Endothelial cell of umbilical vein (primary cell): ENCODE measurements around the gene CMIP.

Experiments
- EZH2 ChIP-seq: IDR thresholded peaks from 2 replicates; pipeline ENCODE4 v1.6.1; 2012; ENCODE audit warnings: borderline replicate concordance, low read depth, mild to moderate bottlenecking, moderate library complexity, low read length, inconsistent platforms; ENCODE audit not compliant: severe bottlenecking
- FOS ChIP-seq: IDR thresholded peaks from 2 replicates; pipeline ENCODE4 v1.6.1; 2011; ENCODE audit warnings: mild to moderate bottlenecking, low read length, moderate library complexity, borderline replicate concordance; ENCODE audit not compliant: insufficient read depth
- GATA2 ChIP-seq: IDR thresholded peaks from 2 replicates; pipeline ENCODE4 v1.7.0; 2011; ENCODE audit warnings: low read depth, mild to moderate bottlenecking, moderate library complexity, mixed read lengths, low read length; ENCODE audit not compliant: insufficient read length, insufficient read depth
- JUN ChIP-seq: IDR thresholded peaks from 2 replicates; pipeline ENCODE4 v1.6.1; 2011; ENCODE audit warnings: borderline replicate concordance, low read depth; ENCODE audit not compliant: insufficient read length, insufficient read depth
- MYC ChIP-seq: IDR thresholded peaks from one replicate; pipeline ENCODE4 v1.6.1; 2011; ENCODE audit warnings: mild to moderate bottlenecking, low read depth, low read length
- POLR2A ChIP-seq: IDR thresholded peaks from 2 replicates; pipeline ENCODE4 v1.6.1; 2012; ENCODE audit warnings: low read depth, mild to moderate bottlenecking, control low read depth, low read length
- POLR2AphosphoS5 ChIP-seq: IDR thresholded peaks from 2 replicates; pipeline ENCODE4 v1.6.1; 2012; ENCODE audit warnings: low read depth, mild to moderate bottlenecking, control low read depth, low read length, moderate library complexity; ENCODE audit not compliant: insufficient read depth
- TF ChIP-seq, protein P1 (sequence below), 2 donors: IDR thresholded peaks; 1 replicate in 1 of 2; 2 replicates in 1 of 2; pipeline ENCODE4 v1.5.1; 2011; ENCODE audit warnings: low read length in 2 of 2, mild to moderate bottlenecking in 2 of 2, moderate library complexity in 2 of 2, control low read depth in 1 of 2, inconsistent platforms in 1 of 2, low read depth in 1 of 2; ENCODE audit not compliant: insufficient read depth in 1 of 2; ENCODE audit errors: extremely low read depth in 1 of 2

DNA sequence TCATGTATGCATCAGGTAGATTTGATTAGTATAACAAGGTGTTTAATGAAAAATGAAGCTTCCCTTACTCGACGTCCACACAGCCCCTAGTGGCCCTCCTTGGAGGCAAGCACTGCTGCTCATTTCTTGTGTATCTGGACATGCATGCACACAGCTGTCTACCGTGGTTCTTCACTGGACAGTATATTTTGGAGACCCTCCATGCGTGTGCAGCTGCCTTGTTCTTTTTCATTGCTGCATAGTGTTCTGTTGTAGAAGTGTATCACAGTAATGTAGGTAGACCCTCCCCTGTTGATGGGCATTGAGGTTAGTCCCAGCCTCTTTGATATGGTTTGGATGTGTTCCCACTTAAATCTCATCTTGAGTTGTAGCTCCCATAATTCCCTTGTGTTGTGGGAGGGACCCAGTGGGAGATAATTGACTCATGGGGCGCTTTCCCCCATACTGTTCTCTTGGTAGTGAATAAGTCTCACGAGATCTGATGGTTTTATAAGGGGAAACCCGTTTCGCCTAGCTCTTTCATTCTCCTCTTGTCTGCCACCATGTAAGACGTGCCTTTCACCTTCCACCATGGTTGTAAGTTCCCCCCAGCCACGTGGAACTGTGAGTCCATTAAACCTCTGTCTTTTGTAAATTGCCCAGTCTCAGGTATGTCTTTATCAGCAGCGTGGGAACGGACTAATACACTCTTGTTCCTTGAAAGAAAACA lies 6.3 kb downstream of the CMIP start:
- TF ChIP-seq POLR2AphosphoS5 (no peak), JUN (no peak), EZH2 (no peak), GATA2 (no peak), FOS (no peak), MYC (no peak), POLR2A (no peak)
- TF ChIP-seq, protein P1, sequence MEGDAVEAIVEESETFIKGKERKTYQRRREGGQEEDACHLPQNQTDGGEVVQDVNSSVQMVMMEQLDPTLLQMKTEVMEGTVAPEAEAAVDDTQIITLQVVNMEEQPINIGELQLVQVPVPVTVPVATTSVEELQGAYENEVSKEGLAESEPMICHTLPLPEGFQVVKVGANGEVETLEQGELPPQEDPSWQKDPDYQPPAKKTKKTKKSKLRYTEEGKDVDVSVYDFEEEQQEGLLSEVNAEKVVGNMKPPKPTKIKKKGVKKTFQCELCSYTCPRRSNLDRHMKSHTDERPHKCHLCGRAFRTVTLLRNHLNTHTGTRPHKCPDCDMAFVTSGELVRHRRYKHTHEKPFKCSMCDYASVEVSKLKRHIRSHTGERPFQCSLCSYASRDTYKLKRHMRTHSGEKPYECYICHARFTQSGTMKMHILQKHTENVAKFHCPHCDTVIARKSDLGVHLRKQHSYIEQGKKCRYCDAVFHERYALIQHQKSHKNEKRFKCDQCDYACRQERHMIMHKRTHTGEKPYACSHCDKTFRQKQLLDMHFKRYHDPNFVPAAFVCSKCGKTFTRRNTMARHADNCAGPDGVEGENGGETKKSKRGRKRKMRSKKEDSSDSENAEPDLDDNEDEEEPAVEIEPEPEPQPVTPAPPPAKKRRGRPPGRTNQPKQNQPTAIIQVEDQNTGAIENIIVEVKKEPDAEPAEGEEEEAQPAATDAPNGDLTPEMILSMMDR (IDR thresholded peaks at IDR 0.05; ENCODE audit: extremely low read depth in 1 of 2, insufficient read depth in 1 of 2, low read depth in 1 of 2, low read length in 2 of 2): no peak
